Measurements from ENCODE around the gene PPP2R3C. TPM values are rescaled to one million over a fixed set of nuclear protein-coding genes. Genes with fewer than 3 reads are reported as not detected.
A peak's percentile ranks its signal among the peaks of the same experiment; 100 is the strongest.
"Not testable (repeated sequence)": the region's sequence is repeated elsewhere in the genome, so short reads cannot be mapped to it uniquely, and the experiment has no call there.

Gene PPP2R3C
- polyA plus RNA-seq, 4 donors = 45.2 to 57.7 (median 50.6) TPM

DNA sequence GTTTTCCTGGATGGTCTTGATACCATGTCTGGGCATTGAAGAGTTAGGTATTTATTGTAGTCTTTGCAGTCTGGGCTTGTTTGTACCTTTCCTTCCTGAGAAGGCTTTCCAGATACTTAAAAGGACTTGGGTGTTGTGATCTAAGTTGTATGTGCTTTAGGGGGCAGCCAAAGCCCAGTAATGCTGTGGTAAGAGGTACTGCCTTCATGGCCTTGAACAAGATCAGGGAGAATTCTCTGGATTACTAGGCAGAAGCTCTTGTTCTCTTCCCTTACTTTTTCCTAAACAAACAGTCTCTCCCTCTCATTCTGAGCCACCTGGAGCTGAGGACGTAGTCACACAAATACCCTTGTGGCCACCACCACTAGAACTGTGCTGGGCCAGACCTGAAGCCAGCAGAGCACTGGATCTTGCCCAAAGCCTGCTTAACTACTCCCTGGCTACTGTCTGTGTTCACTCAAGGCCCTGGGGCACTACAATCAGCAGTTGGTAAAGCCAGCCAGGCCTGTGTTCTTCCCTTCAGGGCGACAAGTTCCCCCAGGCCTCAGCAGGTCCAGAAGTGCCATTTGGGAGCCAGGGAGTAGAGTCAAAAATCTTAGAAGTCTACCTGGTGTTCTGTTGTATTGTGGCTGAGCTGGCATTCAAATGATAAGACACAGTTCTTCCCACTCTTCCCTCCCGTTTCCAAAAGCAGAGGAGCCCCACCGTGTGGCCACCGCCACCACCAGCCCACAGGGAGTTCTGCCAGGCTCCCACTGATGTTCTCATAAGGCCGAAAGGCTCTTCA lies 11.9 kb upstream of the PPP2R3C start:
- DNase-seq (ENCODE audit: low read depth in 4 of 4, low spot score in 3 of 4) = no peak

DNA sequence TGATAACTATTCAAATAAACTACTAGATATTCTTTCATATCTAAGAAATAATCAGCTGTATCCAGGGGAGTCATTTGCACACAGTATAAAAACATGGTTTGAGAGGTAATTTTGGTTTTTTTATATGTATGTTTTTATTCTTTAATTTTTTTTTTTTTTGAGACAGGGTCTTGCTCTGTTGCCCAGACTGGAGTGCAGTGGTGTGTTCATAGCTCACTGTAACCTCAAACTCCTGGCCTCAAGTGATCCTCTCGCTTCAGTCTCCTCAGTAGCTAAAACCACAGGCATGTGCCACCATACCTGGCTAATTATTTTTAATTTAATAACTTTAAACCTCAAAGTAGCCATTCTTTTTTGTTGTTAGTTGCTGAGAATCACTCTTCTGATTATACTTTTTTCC lies 2.3 kb upstream of the PPP2R3C start:
- DNase-seq (ENCODE audit: low read depth in 4 of 4, low spot score in 3 of 4) = no peak

DNA sequence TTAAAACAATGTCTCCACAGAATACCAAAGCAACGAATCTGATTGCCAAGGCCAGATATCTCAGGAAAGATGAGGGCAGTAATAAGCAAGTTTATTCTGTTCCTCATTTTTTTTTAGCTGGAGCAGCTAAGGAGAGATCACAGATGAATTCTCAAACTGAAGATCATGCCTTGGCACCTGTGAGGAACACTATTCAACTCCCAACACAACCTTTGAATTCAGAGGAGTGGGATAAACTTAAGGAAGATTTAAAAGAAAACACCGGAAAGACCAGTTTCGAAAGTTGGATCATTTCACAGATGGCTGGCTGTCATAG lies 1.6 kb upstream of the PPP2R3C start:
- DNase-seq (ENCODE audit: low read depth in 4 of 4, low spot score in 3 of 4) = no peak

DNA sequence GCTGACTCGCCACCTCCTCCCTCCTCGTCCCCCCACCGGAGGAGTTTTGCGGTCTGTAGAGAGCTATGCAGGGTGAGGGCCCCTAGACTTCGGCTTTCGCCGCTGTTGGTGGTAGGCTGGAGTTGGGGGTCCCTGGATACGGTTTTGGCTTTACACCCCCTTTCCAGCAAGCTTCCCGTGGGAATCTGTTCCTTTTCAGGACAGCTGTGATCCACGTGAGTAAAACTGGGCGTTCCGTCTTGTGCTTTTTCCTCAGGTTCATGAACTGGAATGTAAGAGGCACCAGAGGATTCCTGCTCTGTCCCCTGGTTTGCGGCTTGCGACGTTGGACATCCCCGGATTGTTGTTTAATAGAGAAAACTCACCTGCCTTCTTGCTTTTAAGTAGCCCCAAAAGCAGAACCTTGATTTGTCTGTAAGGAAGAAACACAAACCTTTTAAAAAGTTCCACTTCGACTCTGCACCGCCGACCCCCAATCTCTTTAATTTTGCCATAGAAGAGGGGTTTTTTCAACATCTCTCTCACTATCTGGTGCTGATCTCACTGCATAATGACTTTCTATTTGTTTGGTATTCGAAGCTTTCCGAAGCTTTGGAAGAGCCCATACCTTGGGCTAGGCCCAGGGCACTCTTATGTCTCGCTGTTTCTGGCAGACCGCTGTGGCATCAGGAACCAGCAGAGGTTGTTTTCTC lies 1.1 kb upstream of the PPP2R3C start:
- DNase-seq (ENCODE audit: low read depth in 4 of 4, low spot score in 3 of 4) = peak in 1 of 4 donors; percentile 22

DNA sequence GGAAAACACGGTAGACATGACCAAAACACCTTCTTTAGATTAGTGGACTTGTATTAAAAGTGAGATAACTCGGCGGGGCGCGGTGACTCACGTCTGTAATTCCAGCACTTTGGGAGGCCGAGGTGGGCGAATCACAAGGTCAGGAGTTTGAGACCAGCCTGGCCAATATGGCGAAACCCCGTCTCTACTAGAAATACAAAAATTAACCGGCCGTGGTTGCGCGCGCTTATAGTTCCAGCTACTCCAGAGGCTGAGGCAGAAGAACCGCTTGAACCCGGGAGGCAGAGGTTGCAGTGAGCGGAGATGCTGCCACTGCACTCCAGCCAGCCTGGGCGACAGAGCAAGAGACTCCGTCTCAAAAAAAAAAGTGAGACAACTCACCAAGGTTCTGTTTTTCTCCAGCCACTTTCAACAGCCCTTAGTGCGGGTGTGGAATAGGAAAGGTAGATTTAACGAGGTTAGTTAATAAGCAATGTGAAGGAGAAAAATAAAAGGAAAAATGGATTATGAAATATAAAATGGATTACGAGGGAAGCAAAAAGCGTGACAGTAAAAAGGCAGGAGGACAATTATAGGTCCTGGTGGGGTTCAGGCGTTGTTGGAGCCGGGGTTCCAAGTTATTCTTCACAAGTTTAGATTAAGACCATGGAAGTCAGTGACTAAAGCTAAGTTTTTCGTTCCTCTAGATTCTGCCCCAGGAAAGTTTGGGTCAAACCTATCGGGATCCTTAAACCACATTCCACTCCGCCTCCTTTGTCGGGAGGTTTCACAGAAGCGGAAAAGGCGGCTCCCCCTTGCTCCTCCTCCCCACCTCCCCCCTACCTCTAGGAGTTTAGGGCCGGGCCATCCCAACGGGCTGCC lies 534 bp downstream of the PPP2R3C start:
- DNase-seq (ENCODE audit: low read depth in 4 of 4, low spot score in 3 of 4) = no peak

DNA sequence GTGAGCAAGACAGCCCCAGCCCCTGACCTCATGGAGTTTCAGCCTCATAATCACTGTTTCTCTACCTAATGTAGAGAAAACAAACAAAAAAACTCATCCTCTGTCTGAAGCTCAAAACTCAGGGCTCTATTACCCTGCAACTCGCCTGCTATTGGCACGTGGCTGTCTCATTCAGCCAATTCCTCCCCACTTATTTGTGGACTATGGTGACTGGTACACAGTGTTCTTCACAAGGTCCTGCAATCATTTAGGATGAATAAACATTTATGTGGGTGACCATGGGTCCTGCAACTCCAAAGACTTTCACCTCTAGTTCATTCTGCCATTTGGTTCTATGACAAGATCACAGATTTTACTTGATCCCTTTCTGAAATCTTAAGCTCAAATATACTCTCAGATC lies 4.7 kb downstream of the PPP2R3C start:
- no peak for DNase-seq (ENCODE audit: low read depth in 4 of 4, low spot score in 3 of 4)

DNA sequence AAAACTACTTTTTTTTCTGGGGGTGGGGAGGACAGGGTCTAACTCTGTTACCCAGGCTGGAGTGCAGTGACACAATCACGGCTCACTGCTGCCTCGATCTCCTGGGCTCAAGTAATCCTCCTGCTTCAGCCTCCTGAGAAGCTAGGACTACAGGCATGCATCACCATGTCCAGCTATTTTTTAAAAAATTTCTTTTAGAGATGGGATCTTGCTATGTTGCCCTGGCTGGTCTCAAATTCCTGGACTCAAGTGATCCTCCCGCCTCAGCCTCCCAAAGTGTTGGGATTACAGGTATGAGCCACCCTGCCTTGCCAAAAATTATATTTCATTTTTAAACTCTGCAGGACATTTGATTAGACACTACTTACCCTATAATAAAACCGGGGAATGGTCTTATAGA lies 5.5 kb downstream of the PPP2R3C start:
- no peak for DNase-seq (ENCODE audit: low read depth in 4 of 4, low spot score in 3 of 4)

DNA sequence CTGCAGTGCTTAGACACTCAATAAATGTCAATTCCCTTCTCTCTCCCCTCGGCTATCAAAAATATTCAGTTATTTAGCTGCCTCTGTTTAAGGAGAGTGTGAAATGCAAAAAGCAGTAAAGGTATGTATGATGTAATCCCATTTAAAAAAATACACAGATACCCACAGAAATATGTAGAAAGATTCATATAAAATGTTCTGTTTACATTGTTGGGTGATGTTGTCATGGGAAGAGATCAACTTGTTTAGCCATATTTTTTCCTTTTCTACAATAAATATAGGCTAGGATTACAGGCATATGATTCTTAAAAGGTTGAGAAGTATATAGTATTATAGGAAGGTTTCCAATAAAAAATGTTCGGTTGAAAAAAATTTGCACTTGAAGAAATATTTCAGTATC lies 7.8 kb downstream of the PPP2R3C start:
- no peak for DNase-seq (ENCODE audit: low read depth in 4 of 4, low spot score in 3 of 4)

DNA sequence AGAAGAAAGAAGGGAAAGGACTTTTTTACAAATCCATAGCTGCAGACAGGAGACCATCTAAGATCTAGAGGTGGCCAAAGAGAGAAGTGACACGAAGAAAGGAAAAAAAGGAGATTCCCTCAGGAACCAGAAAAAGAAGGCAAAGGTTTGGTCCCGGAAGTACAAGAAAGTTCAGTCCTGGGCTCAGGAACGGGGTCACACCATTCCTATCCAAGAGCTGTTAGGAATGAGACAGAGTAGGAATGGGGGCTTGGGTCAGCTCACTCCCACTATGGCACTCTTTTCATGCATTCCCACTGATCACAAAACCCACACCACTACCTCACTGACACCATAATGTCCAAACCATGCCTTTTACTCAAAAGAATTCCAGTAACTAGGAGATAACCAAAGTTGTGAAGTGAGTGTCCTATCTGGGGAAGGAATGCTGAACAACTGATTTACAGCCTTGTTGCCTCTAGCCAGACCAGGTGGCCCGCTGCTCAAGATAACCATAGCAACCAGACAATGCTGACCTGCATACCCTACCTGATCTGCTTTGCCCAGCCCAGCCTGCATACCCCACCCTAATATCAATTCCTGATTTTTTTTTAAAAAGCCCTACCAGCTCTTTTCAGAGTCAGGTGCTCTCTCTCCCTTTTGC lies 8.4 kb downstream of the PPP2R3C start:
- no peak for DNase-seq (ENCODE audit: low read depth in 4 of 4, low spot score in 3 of 4)

DNA sequence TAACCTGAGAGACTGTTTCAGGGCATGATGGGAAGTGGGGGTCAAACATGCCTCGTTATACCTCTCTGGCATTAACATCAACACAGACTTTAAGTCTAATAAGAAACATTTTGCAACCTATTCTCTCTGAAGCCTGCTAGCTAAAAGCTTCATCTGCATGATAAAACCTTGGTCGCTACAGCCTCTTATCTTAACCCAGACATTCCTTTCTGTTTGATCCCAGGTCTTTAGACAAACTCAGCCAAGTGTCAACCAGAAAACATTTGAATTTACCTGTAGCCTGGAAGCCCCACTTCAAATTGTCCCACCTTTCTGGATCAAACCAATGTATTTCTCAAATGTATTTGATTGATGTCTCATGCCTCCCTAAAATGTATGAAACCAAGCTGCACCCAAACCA lies 9.1 kb downstream of the PPP2R3C start:
- DNase-seq (ENCODE audit: low read depth in 4 of 4, low spot score in 3 of 4) = no peak

DNA sequence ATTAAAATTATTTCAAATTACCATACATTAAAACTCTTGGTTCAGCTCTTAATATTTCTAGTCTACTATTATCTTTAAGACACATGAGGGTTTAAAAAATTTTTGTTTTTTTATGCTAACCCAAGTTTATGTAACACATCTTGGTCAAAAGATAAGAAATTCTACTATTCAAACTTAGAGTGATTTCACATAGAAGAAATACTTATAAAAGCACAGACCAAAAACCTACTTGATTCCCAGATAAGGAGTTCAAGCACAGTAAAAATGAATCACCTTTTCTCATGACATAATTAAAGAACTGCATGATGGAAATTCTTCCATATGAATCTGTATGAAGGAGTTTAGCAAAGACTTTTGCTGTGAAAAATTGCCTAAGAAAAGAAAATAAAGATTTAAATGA lies 13.9 kb downstream of the PPP2R3C start:
- no peak for DNase-seq (ENCODE audit: low read depth in 4 of 4, low spot score in 3 of 4)

DNA sequence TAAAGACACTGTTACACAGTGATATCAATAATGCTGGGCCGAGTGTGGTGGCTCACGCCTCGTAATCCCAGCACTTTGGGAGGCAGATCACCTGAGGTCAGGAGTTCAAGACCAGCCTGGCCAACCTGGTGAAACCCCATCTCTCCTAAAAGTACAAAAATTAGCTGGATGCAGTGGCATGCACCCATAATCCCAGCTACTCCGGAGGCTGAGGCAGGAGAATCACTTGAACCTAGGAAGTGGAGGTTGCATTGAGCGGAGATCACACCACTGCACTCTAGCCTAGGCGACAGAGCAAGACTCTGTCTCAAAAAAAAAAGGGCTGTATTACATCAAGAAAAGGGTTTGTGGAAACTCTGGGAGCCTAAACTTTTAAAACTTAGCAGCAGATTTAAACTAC lies 27.1 kb downstream of the PPP2R3C start:
- DNase-seq (ENCODE audit: low read depth in 4 of 4, low spot score in 3 of 4) = not testable (repeated sequence)

DNA sequence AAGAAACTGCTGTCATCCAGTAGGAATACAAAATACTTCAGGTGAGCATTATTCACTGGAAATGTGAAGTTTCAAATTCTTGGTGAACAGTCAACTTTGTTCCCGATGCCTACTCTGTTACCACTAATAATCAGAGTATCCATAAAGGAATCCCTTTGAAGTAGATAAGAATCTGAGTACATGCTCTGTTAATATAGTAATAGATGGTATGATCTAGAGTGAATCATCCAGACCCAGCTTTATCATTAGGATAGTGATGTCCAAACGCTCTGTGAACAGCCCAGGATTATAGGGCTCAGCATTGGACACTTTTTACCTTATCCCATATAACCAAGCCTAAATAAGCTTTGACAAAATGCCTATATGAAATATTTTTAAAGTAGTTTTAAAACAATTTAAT lies 33.3 kb downstream of the PPP2R3C start:
- DNase-seq (ENCODE audit: low read depth in 4 of 4, low spot score in 3 of 4) = no peak

DNA sequence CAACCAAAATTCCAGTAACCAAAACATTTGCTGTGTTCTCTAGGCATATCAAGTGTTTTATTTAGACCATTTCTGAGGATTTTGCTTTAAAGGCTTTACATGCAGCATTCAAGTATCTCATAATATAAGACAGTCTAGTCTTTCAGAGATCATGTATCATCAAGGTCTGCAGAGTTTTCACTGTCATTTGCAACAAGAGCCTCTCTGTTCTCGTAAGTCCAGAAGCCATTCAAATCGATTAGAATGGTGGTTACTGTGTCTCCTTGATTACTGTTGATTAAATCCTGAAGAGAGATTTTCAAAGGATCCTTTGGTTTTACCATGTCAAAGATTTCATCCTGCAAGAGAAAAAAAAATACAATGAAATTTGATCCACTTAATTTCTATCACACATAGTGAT lies 36.3 kb downstream of the PPP2R3C start:
- DNase-seq (ENCODE audit: low read depth in 4 of 4, low spot score in 3 of 4) = no peak

DNA sequence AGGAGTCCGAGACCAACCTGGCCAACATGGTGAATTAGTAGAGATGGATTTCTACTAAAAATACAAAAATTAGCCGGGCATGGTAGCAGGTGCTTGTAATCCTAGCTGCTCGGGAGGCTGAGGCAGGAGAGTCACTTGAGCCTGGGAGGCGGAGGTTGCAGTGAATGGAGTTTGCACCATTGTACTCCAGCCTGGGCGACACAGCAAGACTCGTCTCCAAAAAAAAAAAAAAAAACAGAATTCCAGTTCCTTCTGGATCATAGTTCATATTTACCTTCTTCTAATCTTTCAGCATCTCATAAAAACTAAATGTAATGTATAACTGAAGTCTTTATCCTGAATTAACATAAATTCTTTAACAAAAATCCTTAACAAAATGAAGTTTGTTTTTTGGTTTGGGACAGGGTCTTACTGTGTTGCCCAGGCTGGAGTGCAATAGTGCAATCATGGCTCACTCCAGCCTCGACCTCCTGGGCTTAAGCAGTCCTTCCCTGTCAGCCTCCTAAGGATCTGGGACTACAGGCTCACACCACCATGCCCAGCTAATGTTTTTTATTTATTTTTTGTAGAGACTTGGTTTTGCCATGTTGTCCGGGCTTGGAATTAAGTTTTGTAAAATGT lies 38.1 kb downstream of the PPP2R3C start:
- no peak for DNase-seq (ENCODE audit: low read depth in 4 of 4, low spot score in 3 of 4)

DNA sequence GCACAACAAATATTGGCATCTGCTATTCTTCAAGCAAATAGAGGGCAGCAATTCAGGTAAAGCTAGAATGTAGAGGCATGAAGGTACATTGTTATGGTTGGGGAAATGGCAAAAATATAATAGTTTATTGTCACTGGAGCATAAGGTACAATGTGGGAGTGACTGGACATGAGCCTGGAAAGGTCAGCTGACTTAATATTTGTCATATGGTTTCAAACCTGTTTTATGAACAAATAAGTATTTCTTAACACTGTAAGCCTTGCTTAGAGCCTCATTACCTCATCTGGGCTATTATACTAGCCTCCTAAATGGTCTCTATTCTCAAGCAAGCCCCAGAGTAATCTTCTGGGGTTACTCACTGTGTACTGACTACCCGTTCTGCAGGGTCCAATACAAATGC lies 42.0 kb downstream of the PPP2R3C start:
- no peak for DNase-seq (ENCODE audit: low read depth in 4 of 4, low spot score in 3 of 4)

DNA sequence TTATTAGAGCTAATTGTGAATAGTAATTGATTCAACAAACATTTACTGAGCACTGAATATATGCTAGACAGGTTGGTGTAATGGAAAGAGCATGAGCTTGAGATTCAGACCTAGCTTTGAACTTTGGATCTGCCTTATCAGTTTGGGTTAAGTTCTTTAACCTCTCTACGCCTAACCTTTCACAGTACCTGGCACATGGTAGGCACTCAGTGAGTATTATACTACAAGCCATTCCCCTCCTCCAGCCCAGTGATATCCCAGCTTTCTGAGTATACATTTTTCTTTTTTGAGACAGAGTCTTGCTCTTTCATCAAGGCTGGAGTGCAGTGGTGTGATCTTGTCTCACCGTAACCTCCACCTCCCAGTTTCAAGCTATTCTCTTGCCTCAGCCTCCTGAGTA lies 43.7 kb downstream of the PPP2R3C start:
- no peak for DNase-seq (ENCODE audit: low read depth in 4 of 4, low spot score in 3 of 4)

DNA sequence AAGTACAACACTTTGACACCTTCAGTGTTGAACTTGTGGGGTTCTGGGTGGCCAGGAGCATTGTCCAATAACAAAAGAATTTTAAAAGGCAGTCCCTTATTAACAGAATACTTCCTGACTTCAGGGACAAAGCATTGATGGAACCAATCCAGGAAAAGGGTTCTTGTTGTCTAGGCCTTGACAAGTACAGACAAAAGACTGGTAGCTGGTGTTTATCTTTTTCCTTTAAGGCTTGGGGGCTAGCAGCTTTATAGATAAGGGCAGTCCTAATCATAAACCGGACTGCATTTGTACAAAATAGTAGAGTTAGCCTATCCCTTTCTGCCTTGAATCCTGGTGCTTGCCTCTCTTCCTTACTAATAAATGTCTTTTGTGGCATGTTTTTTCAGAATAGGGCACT lies 48.3 kb downstream of the PPP2R3C start:
- no peak for DNase-seq (ENCODE audit: low read depth in 4 of 4, low spot score in 3 of 4)

DNA sequence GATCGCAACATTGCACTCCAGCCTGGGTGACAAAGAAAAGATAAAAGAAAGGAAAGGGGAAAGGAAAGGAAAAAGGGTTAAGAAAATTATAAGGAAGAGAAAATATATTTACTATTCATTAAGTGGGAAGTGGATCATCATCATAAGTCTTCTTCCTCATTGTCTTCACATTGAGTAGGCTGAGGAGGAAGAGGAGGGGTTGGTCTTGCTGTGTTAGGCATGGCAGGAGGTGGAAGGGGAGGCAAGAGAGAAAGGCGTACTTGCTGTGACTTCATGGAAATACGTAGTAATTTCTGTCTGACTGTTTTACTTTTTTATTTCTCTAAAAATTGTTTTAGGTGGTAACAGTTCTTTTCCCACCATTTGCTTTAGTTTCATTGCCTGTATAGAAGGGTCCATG lies 49.6 kb downstream of the PPP2R3C start:
- no peak for DNase-seq (ENCODE audit: low read depth in 4 of 4, low spot score in 3 of 4)

DNA sequence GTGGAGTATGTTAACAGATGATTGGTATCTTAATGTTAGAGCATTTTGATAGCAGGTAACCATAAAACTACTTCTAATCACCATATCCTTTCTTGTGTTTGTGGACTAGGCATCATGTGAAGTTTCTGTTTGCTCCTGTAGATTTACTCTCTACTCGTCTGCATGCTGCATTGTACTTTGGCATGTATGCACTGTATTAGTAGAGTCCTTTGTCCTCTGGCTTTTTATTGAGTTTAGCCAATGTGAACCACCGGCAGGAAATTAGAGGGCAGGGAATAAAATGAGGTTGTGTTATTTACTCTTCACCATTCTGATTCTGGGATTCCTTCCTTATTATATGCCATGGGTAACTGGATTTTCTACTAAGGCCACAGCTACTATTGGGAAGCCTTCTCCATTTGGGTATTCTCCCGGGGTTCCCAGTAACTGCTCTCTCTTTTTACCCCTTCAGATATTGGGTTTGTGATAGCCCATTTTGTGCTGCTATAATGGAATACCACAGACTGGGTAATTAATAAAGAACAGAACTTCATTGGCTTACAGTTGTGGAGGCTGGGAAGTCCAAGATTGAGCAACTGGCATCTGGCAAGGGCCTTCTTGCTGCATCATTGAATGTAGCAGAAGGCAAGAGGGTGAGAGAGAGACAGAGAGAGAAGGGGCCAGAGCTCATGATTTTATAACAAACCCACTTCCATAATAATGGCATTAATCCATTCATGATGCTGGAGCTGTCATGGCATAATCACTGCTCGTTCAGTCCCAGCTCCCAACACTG lies 53.4 kb downstream of the PPP2R3C start:
- DNase-seq (ENCODE audit: low read depth in 4 of 4, low spot score in 3 of 4) = no peak
